Spleen (tissue), 7 donors: ENCODE data around the gene TSPOAP1.

Experiments used
- CTCF ChIP-seq, 11 experiments: fragments of 200-600 bp in 7 of 11; fragments of 450-650 bp in 4 of 11; sonication (generic) in 4 of 11; IDR thresholded peaks in 8 of 11; conservative IDR thresholded peaks in 3 of 11; 1 replicate in 7 of 11; 2 replicates in 4 of 11; pipeline versions ENCODE4 v1.4.0 to v1.8.0; 2016 to 2021; ENCODE audit warnings: antibody characterized with exemption in 11 of 11, inconsistent platforms in 4 of 11, mild to moderate bottlenecking in 1 of 11
- POLR2A ChIP-seq, 3 donors: fragments of 450-650 bp; IDR thresholded peaks; one replicate each; pipeline ENCODE4 v1.5.1; 2017; ENCODE audit warnings: antibody characterized with exemption in 3 of 3, mild to moderate bottlenecking in 1 of 3
- donor health status: DM: no; HTN: no; CAD: no; lungs with moderate emphysema.
- donor health status: DM: no; HTN: no; CAD: no.
- donor health status: DM: no; HTN: no; CAD: no.

- no peak for TF ChIP-seq CTCF (IDR thresholded peaks at IDR 0.05 in 8 of 11, conservative IDR thresholded peaks at IDR 0.05 in 3 of 11)
- no peak for TF ChIP-seq POLR2A (IDR thresholded peaks at IDR 0.05)
These were observed 13.3 kb downstream of the TSPOAP1 start for GRCh38 chr17:58315281-58315711.
